Measurements from ENCODE around the gene RANBP10.
"Not testable (repeated sequence)": the region's sequence is repeated elsewhere in the genome, so short reads cannot be mapped to it uniquely, and the experiment has no call there.

RANBP10 gene

DNA sequence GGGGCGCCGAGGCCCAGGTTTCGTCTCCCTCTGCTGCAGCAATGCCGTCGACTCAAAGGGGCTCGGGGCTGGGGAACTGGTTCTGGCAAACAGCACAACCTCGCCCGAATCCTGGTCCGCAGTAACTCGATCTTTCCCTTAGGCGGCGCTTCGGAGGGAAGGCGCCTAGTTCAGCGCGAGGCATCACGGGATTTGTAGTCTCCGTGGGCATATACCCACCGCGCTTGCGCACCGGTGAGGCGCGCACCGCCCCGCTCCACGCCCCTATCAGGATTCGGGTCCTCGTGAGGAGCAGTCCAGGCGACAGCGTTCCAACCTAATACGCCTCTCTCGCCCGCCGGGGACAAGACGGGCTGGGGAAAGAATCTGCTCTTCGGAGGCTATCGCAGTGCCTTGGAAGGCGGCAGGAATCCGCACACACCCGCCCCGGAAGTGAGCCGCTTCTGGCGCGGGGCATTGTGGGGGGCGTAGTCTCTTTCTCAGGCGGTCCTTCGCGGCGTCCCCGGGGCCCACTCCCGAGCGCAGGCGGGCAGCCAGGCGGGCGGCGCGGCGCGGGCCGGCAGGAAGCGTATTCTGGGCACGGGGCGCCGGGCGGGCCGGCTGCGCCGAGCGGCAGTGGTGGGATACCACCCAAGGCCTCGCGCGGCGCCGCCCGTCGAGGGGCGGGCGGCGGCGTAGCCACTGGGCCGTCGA, 35.6 kb upstream of the RANBP10 start, which contains the start of gene THAP11:
Gene THAP11, plus strand, starts transcription at position 505 of the 693 bp plus-strand sequence. CDS start 235 bp downstream, outside the sequence.
- Histone ChIP-seq H3K27me3 (ENCODE audit: insufficient read depth, low read length) (no peaks in the 10 kb centered on the region), H3K9me3 (ENCODE audit: low read length) (no peaks in the 10 kb centered on the region), H3K4me1 (ENCODE audit: insufficient read depth, low read length) (peaks cover 29% of the 10 kb centered on the region), H3K4me3 (ENCODE audit: low read length) (peak within 1 kb of the TSS; percentile 85), H3K36me3 (ENCODE audit: insufficient read depth, low read length) (no peaks in the 10 kb centered on the region), H2AFZ (ENCODE audit: low read depth, low read length) (peak within 1 kb of the TSS; percentile 72)

DNA sequence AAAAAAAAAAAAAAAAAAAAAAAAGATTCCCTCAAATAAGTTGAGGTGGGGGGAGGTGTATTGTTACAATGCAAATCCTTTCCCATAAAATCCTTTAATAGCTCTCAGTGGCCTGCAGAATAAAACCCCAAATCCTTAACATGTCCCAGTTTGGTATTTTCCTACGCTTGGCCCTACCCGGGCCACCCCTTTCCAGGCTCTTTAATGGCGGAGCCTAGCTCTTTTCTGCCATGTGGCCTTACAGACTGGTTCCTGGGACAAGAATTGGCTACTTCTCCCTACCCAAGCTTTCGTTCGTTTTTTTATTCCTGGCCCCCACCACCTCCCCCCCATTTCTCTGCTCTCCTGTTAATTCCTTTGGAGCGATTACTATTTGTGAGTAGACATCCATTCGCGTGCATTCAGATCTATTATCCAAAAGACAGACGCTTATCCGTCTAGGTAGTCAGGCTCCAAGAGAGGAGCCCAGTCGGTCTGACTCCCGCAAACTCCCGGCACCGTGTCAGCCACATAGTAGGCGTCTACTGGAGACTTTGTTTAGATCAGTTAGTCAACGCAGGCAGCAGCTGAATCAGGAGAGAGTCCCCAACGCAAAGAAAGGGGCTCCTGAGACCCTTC, 34.9 kb upstream of the RANBP10 start:
- H3K4me3 ChIP-seq (ENCODE audit: low read length), result peak overlapping the region; percentile 85
- peaks cover 29% of the 10 kb centered on the region for H3K4me1 ChIP-seq (ENCODE audit: insufficient read depth, low read length)
- no peaks in the 10 kb centered on the region for H3K36me3 ChIP-seq (ENCODE audit: insufficient read depth, low read length)
- H3K27me3 ChIP-seq (ENCODE audit: insufficient read depth, low read length), result no peaks in the 10 kb centered on the region
- no peaks in the 10 kb centered on the region for H3K9me3 ChIP-seq (ENCODE audit: low read length)
- peak overlapping the region; percentile 56 for H2AFZ ChIP-seq (ENCODE audit: low read depth, low read length)

GRCh38 chr16:67837811-67838210, 31.5 kb upstream of the RANBP10 start:
- Histone ChIP-seq H2AFZ (ENCODE audit: low read depth, low read length) (no peak overlapping the region), H3K27me3 (ENCODE audit: insufficient read depth, low read length) (no peaks in the 10 kb centered on the region), H3K9me3 (ENCODE audit: low read length) (no peaks in the 10 kb centered on the region), H3K36me3 (ENCODE audit: insufficient read depth, low read length) (no peaks in the 10 kb centered on the region), H3K4me1 (ENCODE audit: insufficient read depth, low read length) (peaks cover 9% of the 10 kb centered on the region), H3K4me3 (ENCODE audit: low read length) (no peak overlapping the region)

DNA sequence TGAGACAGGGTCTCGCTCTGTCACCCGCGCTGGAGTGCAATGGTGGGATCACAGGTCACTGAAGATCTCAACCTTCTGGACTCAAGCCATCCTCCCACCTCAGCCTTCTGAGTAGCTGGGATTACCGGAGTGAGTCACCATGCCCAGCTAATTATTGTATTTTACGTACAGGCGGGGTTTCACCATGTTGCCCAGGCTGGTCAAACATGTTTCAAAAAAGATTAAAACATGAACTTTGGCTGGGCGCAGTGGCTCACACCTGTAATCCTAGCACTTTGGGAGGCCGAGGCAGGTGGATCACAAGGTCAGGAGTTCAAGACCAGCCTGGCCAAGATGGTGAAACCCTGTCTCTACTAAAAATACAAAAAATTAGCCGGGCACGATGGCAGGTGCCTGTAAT, 30.8 kb upstream of the RANBP10 start:
- not testable (repeated sequence) for H3K36me3 ChIP-seq (ENCODE audit: insufficient read depth, low read length); H3K4me3 ChIP-seq (ENCODE audit: low read length); H3K9me3 ChIP-seq (ENCODE audit: low read length)

GRCh38 chr16:67834242-67834614, 27.9 kb upstream of the RANBP10 start:
- Histone ChIP-seq H2AFZ (ENCODE audit: low read depth, low read length) (peak overlapping the region; percentile 90), H3K27me3 (ENCODE audit: insufficient read depth, low read length) (no peaks in the 10 kb centered on the region), H3K36me3 (ENCODE audit: insufficient read depth, low read length) (peaks cover 31% of the 10 kb centered on the region), H3K4me1 (ENCODE audit: insufficient read depth, low read length) (peaks cover 15% of the 10 kb centered on the region), H3K4me3 (ENCODE audit: low read length) (peak overlapping the region; percentile 72), H3K9me3 (ENCODE audit: low read length) (no peaks in the 10 kb centered on the region)

More for the DNA sequence above, 30.8 kb upstream of the RANBP10 start:
- not testable (repeated sequence) for H2AFZ ChIP-seq (ENCODE audit: low read depth, low read length); H3K27me3 ChIP-seq (ENCODE audit: insufficient read depth, low read length)
- H3K4me1 ChIP-seq (ENCODE audit: insufficient read depth, low read length), result peaks cover 15% of the 10 kb centered on the region

DNA sequence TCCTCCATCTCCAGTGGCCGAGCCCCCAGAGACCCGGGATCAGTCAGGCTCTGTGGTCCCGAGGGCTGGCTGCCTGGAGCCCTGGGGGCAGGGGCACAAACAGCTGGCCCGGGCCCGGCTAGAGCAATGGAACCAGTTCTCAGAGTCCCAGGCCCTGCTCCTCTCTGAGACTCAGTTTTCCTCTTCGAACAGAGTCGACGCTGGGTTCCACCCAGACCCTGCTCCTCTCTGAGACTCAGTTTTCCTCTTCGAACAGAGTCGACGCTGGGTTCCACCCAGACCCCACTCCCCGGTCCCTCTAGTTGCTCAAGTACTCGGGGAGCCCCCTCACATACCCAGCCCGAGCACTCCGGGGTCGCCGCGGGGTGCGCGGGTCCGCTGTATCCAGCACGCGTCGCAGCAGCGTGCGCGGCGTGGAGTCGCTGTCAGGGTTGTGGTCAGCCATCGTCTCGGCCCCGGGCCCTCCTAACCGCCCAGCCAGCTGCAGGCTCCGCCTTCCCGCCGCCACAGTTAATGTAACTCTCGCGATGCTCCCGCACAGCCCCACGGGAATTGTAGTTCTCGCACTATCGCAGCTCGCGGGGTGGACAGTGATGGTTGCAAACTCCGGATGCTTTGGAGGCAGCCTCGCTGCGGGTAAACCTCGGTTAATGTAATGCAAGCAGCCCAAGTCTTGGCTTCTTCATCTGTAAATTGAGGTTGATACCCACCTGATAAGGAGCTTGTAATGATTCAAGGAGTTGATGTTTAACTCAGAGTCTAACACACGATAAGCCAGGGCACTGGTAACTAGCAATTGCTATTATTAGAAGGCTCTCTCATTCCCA, 27.3 kb upstream of the RANBP10 start:
- H3K4me1 ChIP-seq (ENCODE audit: insufficient read depth, low read length), result peaks cover 15% of the 10 kb centered on the region
- H3K4me3 ChIP-seq (ENCODE audit: low read length), result peak overlapping the region; percentile 72
- no peaks in the 10 kb centered on the region for H3K9me3 ChIP-seq (ENCODE audit: low read length)
- H3K36me3 ChIP-seq (ENCODE audit: insufficient read depth, low read length), result peaks cover 37% of the 10 kb centered on the region
- H2AFZ ChIP-seq (ENCODE audit: low read depth, low read length), result peak overlapping the region; percentile 90
- no peaks in the 10 kb centered on the region for H3K27me3 ChIP-seq (ENCODE audit: insufficient read depth, low read length)

- Histone ChIP-seq H3K4me3 (ENCODE audit: low read length) (peak overlapping the region; percentile 72), H3K4me1 (ENCODE audit: insufficient read depth, low read length) (peaks cover 15% of the 10 kb centered on the region), H3K36me3 (ENCODE audit: insufficient read depth, low read length) (peaks cover 42% of the 10 kb centered on the region), H2AFZ (ENCODE audit: low read depth, low read length) (peak overlapping the region; percentile 90), H3K9me3 (ENCODE audit: low read length) (no peaks in the 10 kb centered on the region), H3K27me3 (ENCODE audit: insufficient read depth, low read length) (no peaks in the 10 kb centered on the region)
These were observed 26.7 kb upstream of the RANBP10 start for GRCh38 chr16:67833030-67833414.

DNA sequence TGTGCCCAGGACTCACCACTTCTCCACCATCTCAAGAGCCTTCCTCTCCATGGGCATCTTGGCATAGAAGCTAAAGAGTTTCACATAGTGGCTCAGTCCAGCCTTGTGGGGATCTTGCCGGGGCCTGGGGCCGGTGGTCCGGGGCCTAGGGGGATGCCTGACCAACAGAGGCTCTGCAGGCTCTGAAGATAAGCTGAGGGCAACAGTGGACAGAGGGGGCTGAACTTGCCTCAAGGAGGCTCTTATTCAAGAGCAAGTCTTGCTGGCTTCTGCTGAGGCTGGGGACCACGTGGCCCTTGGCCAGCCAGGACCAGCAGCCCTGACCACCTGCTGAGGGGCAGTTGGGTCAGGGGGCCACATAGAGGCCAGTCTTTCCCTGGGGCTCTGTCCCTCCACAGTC, 22.3 kb upstream of the RANBP10 start:
- Histone ChIP-seq H3K9me3 (ENCODE audit: low read length) (no peaks in the 10 kb centered on the region), H3K4me3 (ENCODE audit: low read length) (no peak overlapping the region), H3K27me3 (ENCODE audit: insufficient read depth, low read length) (no peaks in the 10 kb centered on the region), H2AFZ (ENCODE audit: low read depth, low read length) (no peak overlapping the region), H3K36me3 (ENCODE audit: insufficient read depth, low read length) (peaks cover 60% of the 10 kb centered on the region), H3K4me1 (ENCODE audit: insufficient read depth, low read length) (peaks cover 10% of the 10 kb centered on the region)

- no peak overlapping the region for H3K4me3 ChIP-seq (ENCODE audit: low read length)
- H2AFZ ChIP-seq (ENCODE audit: low read depth, low read length), result no peak overlapping the region
- H3K27me3 ChIP-seq (ENCODE audit: insufficient read depth, low read length), result no peaks in the 10 kb centered on the region
- H3K4me1 ChIP-seq (ENCODE audit: insufficient read depth, low read length), result no peaks in the 10 kb centered on the region
- peaks cover 46% of the 10 kb centered on the region for H3K36me3 ChIP-seq (ENCODE audit: insufficient read depth, low read length)
- no peaks in the 10 kb centered on the region for H3K9me3 ChIP-seq (ENCODE audit: low read length)
These were observed 19.5 kb upstream of the RANBP10 start for GRCh38 chr16:67825906-67826305.

DNA sequence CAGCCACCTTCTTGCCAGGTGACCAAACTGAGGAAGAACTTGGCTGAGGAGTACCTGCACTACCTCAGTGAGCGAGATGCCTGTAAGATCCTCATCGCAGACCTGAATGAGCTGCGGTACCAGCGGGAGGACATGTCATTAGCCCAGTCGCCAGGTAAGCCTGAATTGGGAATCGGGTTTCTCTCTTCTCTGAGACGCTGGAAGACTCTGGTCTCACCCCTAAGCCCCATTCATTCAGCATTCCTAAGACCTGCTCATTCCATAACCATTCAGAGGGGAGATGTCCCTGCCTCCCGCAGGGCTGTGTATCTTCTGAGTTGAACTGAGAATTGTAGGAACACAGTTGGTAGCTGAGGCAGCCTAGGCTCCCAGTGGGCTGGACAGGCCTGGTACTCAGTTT, 18.8 kb upstream of the RANBP10 start:
- no peaks in the 10 kb centered on the region for H3K4me1 ChIP-seq (ENCODE audit: insufficient read depth, low read length)
- no peak overlapping the region for H3K4me3 ChIP-seq (ENCODE audit: low read length)
- H3K36me3 ChIP-seq (ENCODE audit: insufficient read depth, low read length), result peaks cover 39% of the 10 kb centered on the region
- no peak overlapping the region for H2AFZ ChIP-seq (ENCODE audit: low read depth, low read length)
- no peaks in the 10 kb centered on the region for H3K9me3 ChIP-seq (ENCODE audit: low read length)
- H3K27me3 ChIP-seq (ENCODE audit: insufficient read depth, low read length), result no peaks in the 10 kb centered on the region

DNA sequence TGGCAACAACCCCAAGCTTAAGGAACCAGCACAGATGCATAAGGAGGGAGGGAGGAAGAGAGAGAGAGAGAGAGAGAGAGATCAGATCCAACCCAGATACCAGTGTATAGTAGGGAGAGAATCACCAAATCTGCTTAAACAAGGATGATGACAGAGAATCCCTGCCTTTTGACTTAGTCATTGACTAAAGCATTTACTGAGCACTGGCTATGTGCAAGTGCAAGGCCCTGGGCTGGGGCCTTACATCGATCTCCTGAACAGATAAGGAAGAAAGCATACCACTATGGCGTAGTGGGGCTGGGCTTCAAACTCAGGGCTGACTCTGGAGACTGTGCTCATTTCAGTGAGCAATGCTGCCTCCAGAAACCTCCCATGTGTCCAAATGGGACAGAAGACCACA, 16.2 kb upstream of the RANBP10 start:
- peaks cover 14% of the 10 kb centered on the region for H3K36me3 ChIP-seq (ENCODE audit: insufficient read depth, low read length)
- no peaks in the 10 kb centered on the region for H3K27me3 ChIP-seq (ENCODE audit: insufficient read depth, low read length)
- H3K9me3 ChIP-seq (ENCODE audit: low read length), result no peaks in the 10 kb centered on the region
- no peak overlapping the region for H3K4me3 ChIP-seq (ENCODE audit: low read length)
- H3K4me1 ChIP-seq (ENCODE audit: insufficient read depth, low read length), result no peaks in the 10 kb centered on the region
- H2AFZ ChIP-seq (ENCODE audit: low read depth, low read length), result no peak overlapping the region

- Histone ChIP-seq H3K4me1 (ENCODE audit: insufficient read depth, low read length) (no peaks in the 10 kb centered on the region), H3K36me3 (ENCODE audit: insufficient read depth, low read length) (peaks cover under 1% of the 10 kb centered on the region), H3K27me3 (ENCODE audit: insufficient read depth, low read length) (no peaks in the 10 kb centered on the region), H3K9me3 (ENCODE audit: low read length) (no peaks in the 10 kb centered on the region), H3K4me3 (ENCODE audit: low read length) (no peak overlapping the region), H2AFZ (ENCODE audit: low read depth, low read length) (no peak overlapping the region)
These were observed 14.4 kb upstream of the RANBP10 start for GRCh38 chr16:67820608-67821259.

DNA sequence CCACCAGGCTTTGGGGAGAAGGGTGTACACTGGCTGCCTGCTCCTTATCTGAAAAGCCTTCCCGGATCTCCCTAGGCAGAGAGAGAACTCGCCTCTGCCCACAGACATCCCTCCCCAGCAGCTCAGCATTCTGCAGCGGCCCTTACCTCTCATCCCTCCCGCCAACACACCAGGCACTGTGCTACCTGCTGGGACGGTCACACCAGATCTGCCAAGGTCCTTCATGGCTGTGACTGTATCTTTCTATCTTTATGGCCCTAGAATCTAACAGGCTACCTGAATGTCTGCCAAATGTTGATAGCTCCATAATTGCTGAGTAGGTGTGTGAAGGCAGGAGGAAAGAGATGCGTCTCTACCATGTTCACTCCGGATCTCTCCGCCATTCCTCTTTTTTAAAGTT, 8.2 kb upstream of the RANBP10 start:
- H2AFZ ChIP-seq (ENCODE audit: low read depth, low read length), result no peak overlapping the region
- H3K9me3 ChIP-seq (ENCODE audit: low read length), result no peaks in the 10 kb centered on the region
- H3K4me1 ChIP-seq (ENCODE audit: insufficient read depth, low read length), result no peaks in the 10 kb centered on the region
- no peak overlapping the region for H3K4me3 ChIP-seq (ENCODE audit: low read length)
- H3K27me3 ChIP-seq (ENCODE audit: insufficient read depth, low read length), result no peaks in the 10 kb centered on the region
- H3K36me3 ChIP-seq (ENCODE audit: insufficient read depth, low read length), result no peaks in the 10 kb centered on the region

All from neuron (in vitro differentiated cells).